HEK293 (cell line): ENCODE results near the gene HSBP1.

Experiments used
- ELK4 ChIP-seq: IDR thresholded peaks from 2 replicates; pipeline ENCODE4 v1.6.1; 2011; ENCODE audit warnings: mild to moderate bottlenecking, low read depth, low read length, borderline replicate concordance
- ZNF701 ChIP-seq: fragments of 450-650 bp; formaldehyde crosslinking; IDR thresholded peaks from 2 replicates; pipeline ENCODE4 v1.5.1; 2016; ENCODE audit warnings: missing biosample characterization, missing genetic modification characterization

GRCh38 chr16:83776944-83777343 is 30.8 kb upstream of the HSBP1 start:
- no peak for TF ChIP-seq ZNF701 (tag by site-specific recombination)
- TF ChIP-seq ELK4 = no peak
